B cell (primary cell): Measurements from ENCODE around the gene AMIGO2. TPM values are rescaled to one million over a fixed set of nuclear protein-coding genes. Genes with fewer than 3 reads are reported as not detected.

Experiments used
- ATAC-seq: fragments of 200-7000 bp; cut with Tn5 transposase; one replicate; pipeline ENCODE4 v1.10.0; 2021; ENCODE audit warnings: low read depth, mild to moderate bottlenecking, moderate number of reproducible peaks, moderate library complexity
- CTCF ChIA-PET: fragments of 350-600 bp; sonication (Branson Sonifier 250); formaldehyde crosslinking; loops from one replicate; lab custom pipeline; 2021; ENCODE audit warnings: antibody characterized with exemption, inconsistent platforms; lab: Charles Lee
- POLR2A ChIA-PET: fragments of 350-600 bp; sonication (Branson Sonifier 250); formaldehyde crosslinking; loops from one replicate; lab custom pipeline; 2021; ENCODE audit warnings: antibody characterized with exemption; lab: Charles Lee
- DNase-seq: peaks from one replicate; pipeline ENCODE4 v3.0.0; 2013
- H2AFZ ChIP-seq: 2 replicates; pipeline ENCODE4 v1.6.1; 2012; ENCODE audit warnings: mild to moderate bottlenecking, low read depth, low read length; ENCODE audit not compliant: insufficient read depth, poor library complexity, severe bottlenecking
- H3K27ac ChIP-seq, 2 donors: 1 replicate in 1 of 2; 2 replicates in 1 of 2; pipeline ENCODE4 v1.5.1; 2012 to 2013; ENCODE audit warnings: low read length in 2 of 2, mild to moderate bottlenecking in 2 of 2, moderate library complexity in 1 of 2
- H3K27me3 ChIP-seq, 4 experiments: fragments of 200-600 bp in 1 of 4; sonication (generic) in 1 of 4; replicated peaks in 1 of 4; 1 replicate in 2 of 4; 2 replicates in 2 of 4; pipeline versions ENCODE4 v1.6.1 to v1.7.0; 2013 to 2016; ENCODE audit warnings: low read length in 3 of 4, mild to moderate bottlenecking in 2 of 4, mixed read lengths in 1 of 4, moderate library complexity in 1 of 4; ENCODE audit not compliant: insufficient read depth in 4 of 4, control insufficient read depth in 3 of 4; ENCODE audit errors: control extremely low read depth in 1 of 4
- H3K36me3 ChIP-seq, 2 experiments: replicated peaks in 1 of 2; 1 replicate in 1 of 2; 2 replicates in 1 of 2; pipeline versions ENCODE4 v1.6.1 to v1.7.1; 2013; ENCODE audit warnings: low read length in 1 of 2; ENCODE audit not compliant: insufficient read depth in 2 of 2, control insufficient read depth in 1 of 2; ENCODE audit errors: control extremely low read depth in 1 of 2, extremely low read depth in 1 of 2
- H3K4me1 ChIP-seq, 2 donors: fragments of 200-600 bp in 1 of 2; sonication (generic) in 1 of 2; 1 replicate in 1 of 2; 2 replicates in 1 of 2; pipeline versions ENCODE4 v1.5.1 to v1.6.1; 2013 to 2017; ENCODE audit warnings: low read length in 2 of 2; ENCODE audit not compliant: control insufficient read depth in 2 of 2, insufficient read depth in 2 of 2
- H3K4me2 ChIP-seq: replicated peaks from 2 replicates; pipeline ENCODE3; 2012; ENCODE audit warnings: mild to moderate bottlenecking, low read depth, low read length; ENCODE audit not compliant: poor library complexity, severe bottlenecking
- H3K4me3 ChIP-seq, 5 experiments: fragments of 200-600 bp in 1 of 5; sonication (generic) in 1 of 5; 1 replicate in 3 of 5; 2 replicates in 2 of 5; pipeline versions ENCODE4 v1.5.1 to v1.7.0; 2011 to 2016; ENCODE audit warnings: low read length in 4 of 5, mild to moderate bottlenecking in 4 of 5, low read depth in 2 of 5, control low read depth in 1 of 5, moderate library complexity in 1 of 5; ENCODE audit not compliant: insufficient read depth in 1 of 5; ENCODE audit errors: control extremely low read depth in 1 of 5, extremely low read depth in 1 of 5
- H3K79me2 ChIP-seq: fragments of 200-600 bp; sonication (generic); one replicate; pipeline ENCODE4 v1.6.0; 2016; ENCODE audit warnings: low read length; ENCODE audit not compliant: control insufficient read depth, insufficient read depth
- H3K9ac ChIP-seq: fragments of 200-600 bp; sonication (generic); 2 replicates; pipeline ENCODE4 v1.6.1; 2017; ENCODE audit warnings: mild to moderate bottlenecking, low read length, moderate library complexity
- H3K9me3 ChIP-seq, 3 donors: one replicate each; pipeline versions ENCODE4 v1.6.1 to v1.7.1; 2013; ENCODE audit warnings: low read length in 2 of 3; ENCODE audit not compliant: control insufficient read depth in 2 of 3, insufficient read depth in 1 of 3; ENCODE audit errors: control extremely low read depth in 1 of 3
- H4K20me1 ChIP-seq: 2 replicates; pipeline ENCODE4 v1.6.0; 2012; ENCODE audit warnings: mild to moderate bottlenecking, low read length; ENCODE audit not compliant: insufficient read depth, control insufficient read depth, poor library complexity, severe bottlenecking
- H3K27ac Mint-ChIP-seq: one replicate; pipeline ENCODE4 v1.8.0; 2021; ENCODE audit warnings: mixed read lengths
- H3K27me3 Mint-ChIP-seq: one replicate; pipeline ENCODE4 v1.8.0; 2021; ENCODE audit warnings: mixed read lengths
- H3K4me1 Mint-ChIP-seq: one replicate; pipeline ENCODE4 v1.8.0; 2021; ENCODE audit warnings: mixed read lengths
- H3K4me3 Mint-ChIP-seq: one replicate; pipeline ENCODE4 v1.8.0; 2021; ENCODE audit warnings: mixed read lengths
- H3K9me3 Mint-ChIP-seq: one replicate; pipeline ENCODE4 v1.8.0; 2022; ENCODE audit warnings: mixed read lengths; ENCODE audit not compliant: insufficient read depth
- EZH2 ChIP-seq: IDR thresholded peaks from 2 replicates; pipeline ENCODE4 v1.6.1; 2012; ENCODE audit warnings: borderline replicate concordance, low read depth, mild to moderate bottlenecking, moderate library complexity, low read length; ENCODE audit not compliant: insufficient read depth, poor library complexity, severe bottlenecking
- WGBS: methylation state at CpG from one replicate; pipeline ENCODE4 v1.1.5; 2013; ENCODE audit warnings: missing lambda C conversion rate; ENCODE audit not compliant: insufficient coverage; 5-methylcytosine and 5-hydroxymethylcytosine counted together
- intact Hi-C: fragments of 100-400 bp; cut with micrococcal nuclease; formaldehyde crosslinking; loops from one replicate; pipeline ENCODE4 v1.10.0; 2022
- polyA plus RNA-seq: library from polyadenylated mRNA; depleted of rRNA; stranded (reverse); fragments of >200 nt; gene quantifications from 2 replicates; pipeline ENCODE4 v1.2.3, GENCODE V29; 2012
- total RNA-seq, 2 donors: library from RNA; stranded (reverse); fragments of 120-200 nt in 1 of 2; gene quantifications; 1 replicate in 1 of 2; 2 replicates in 1 of 2; pipeline versions ENCODE4 v1.2.3 to v1.2.4, GENCODE V29; 2013 to 2022
- TF ChIP-seq, protein P1 (sequence below): fragments of 200-600 bp; IDR thresholded peaks from one replicate; pipeline ENCODE4 v1.8.0; 2022; ENCODE audit warnings: antibody characterized with exemption, mild to moderate bottlenecking

AMIGO2 gene
- total and polyA plus RNA-seq, 2 donors (not counting 1 experiment from before 2014, with no cell fraction given) = 10.4 to 11.8 TPM

DNA sequence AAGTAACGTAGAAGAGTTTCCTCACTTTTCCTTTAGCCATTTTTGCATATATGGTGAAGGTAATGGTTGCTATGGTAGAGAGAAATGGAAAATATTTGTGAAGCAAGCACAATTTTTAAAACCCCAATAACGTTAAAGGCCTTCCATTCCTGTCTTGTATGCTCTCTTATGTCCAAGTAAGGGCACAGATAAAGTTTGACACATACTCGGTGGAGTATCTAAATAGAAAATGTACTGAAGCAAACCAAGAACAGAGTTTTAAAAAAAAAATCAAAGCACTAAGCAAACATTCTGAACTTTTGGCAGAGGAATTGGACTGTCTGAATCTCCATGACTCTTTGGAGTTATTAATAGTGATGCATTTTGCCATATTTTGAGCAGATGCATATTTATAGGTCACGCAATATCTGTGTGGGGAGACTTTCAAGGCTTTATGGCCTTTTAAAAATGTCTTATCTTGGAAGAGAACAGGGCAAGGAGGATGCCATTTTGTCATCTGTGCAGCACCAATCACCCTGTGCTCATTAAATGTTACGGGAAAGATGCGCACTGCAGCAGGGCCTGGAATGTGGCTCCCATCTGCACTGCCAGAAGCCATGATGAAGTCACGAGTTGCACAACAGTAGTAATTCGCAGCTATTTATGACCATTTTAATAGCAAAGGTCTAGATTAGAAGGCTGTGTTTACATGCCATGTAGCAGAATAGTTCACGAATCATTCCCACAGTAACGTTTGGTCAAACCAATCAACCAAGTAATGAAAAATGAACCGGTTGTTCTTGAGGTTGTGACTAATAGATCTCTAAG is 23.3 kb upstream of the AMIGO2 start:
- H4K20me1 ChIP-seq = no peaks in the 10 kb centered on the region
- 97% methylated on average over 7 of the region's 11 CpGs for WGBS
- CTCF ChIA-PET = interaction anchor here (1.7 kb wide), 1 partner anchor 295 kb away, joined by 4 read pairs; no protein-coding TSS in a partner anchor

DNA sequence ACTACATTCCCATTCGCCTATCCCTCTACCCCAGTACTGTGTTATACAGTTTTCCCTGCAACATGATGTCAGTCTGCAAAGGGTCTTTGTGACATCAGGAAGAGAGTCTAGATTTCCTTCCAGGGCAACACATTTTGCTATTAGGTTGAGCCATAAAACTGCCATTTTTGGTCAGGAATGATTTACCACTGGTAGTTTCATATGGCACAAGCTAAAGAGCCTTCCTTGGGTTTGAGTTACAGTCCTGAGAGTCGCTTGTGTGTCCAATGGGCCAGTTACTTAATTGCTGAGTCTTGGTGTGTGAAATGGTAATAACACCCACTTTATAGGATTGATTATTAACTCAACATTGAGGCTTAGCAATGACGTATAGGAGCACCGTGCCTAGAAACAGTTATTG is 22.6 kb upstream of the AMIGO2 start:
- POLR2A ChIA-PET = no interaction called here
- Histone ChIP-seq H3K27me3 (peaks cover 0 to 3% (median 0%) of the 10 kb centered on the region in 4 experiments), H3K9ac (no peak overlapping the region), H3K36me3 (peaks cover 0 to 6% of the 10 kb centered on the region in 2 experiments), H3K4me1 (no peaks in the 10 kb centered on the region), H2AFZ (no peak overlapping the region), H4K20me1 (no peaks in the 10 kb centered on the region), H3K4me3 (no peak overlapping the region), H3K9me3 (no peaks in the 10 kb centered on the region), H3K79me2 (no peaks in the 10 kb centered on the region), H3K27ac (no peak overlapping the region), H3K4me2 (no peak overlapping the region)
- Mint-ChIP-seq H3K27ac (no peak overlapping the region), H3K4me1 (no peaks in the 10 kb centered on the region), H3K4me3 (no peak overlapping the region), H3K9me3 (no peaks in the 10 kb centered on the region), H3K27me3 (no peaks in the 10 kb centered on the region)
- DNase-seq (no peak), ATAC-seq (no peak)
- TF ChIP-seq EZH2 = no peak
- TF ChIP-seq, protein P1, sequence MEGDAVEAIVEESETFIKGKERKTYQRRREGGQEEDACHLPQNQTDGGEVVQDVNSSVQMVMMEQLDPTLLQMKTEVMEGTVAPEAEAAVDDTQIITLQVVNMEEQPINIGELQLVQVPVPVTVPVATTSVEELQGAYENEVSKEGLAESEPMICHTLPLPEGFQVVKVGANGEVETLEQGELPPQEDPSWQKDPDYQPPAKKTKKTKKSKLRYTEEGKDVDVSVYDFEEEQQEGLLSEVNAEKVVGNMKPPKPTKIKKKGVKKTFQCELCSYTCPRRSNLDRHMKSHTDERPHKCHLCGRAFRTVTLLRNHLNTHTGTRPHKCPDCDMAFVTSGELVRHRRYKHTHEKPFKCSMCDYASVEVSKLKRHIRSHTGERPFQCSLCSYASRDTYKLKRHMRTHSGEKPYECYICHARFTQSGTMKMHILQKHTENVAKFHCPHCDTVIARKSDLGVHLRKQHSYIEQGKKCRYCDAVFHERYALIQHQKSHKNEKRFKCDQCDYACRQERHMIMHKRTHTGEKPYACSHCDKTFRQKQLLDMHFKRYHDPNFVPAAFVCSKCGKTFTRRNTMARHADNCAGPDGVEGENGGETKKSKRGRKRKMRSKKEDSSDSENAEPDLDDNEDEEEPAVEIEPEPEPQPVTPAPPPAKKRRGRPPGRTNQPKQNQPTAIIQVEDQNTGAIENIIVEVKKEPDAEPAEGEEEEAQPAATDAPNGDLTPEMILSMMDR = no peak
- no CpG with 5 or more reads among the region's 4 CpGs for WGBS
- CTCF ChIA-PET = interaction anchor here (1.0 kb wide), 1 partner anchor 70 kb away, joined by 3 read pairs; no protein-coding TSS in a partner anchor
- intact Hi-C loops = no loop called here

More for the DNA sequence above, 23.3 kb upstream of the AMIGO2 start:
- ATAC-seq (no peak), DNase-seq (no peak)
- intact Hi-C loops = no loop called here
- POLR2A ChIA-PET = no interaction called here
- Histone ChIP-seq H3K4me1 (no peaks in the 10 kb centered on the region), H3K27me3 (no peaks in the 10 kb centered on the region), H3K4me3 (no peak overlapping the region), H3K4me2 (no peak overlapping the region), H3K36me3 (peaks cover 0 to 6% of the 10 kb centered on the region in 2 experiments), H3K9ac (no peak overlapping the region), H2AFZ (no peak overlapping the region), H3K79me2 (no peaks in the 10 kb centered on the region), H3K27ac (no peak overlapping the region), H3K9me3 (no peaks in the 10 kb centered on the region)
- Mint-ChIP-seq H3K9me3 (no peaks in the 10 kb centered on the region), H3K4me3 (no peak overlapping the region), H3K27me3 (no peaks in the 10 kb centered on the region), H3K27ac (no peak overlapping the region), H3K4me1 (no peaks in the 10 kb centered on the region)
- no peak for TF ChIP-seq EZH2
- TF ChIP-seq, protein P1 = no peak
